ENCODE measurements around the gene RELT. TPM values are rescaled to one million over a fixed set of nuclear protein-coding genes. Genes with fewer than 3 reads are reported as not detected.

The RELT gene
- total and polyA plus RNA-seq, 2 of the 13 experiments (the other 11 are each of a cell fraction or from before 2014, with no cell fraction given): 2.5 to 4.7 TPM

DNA sequence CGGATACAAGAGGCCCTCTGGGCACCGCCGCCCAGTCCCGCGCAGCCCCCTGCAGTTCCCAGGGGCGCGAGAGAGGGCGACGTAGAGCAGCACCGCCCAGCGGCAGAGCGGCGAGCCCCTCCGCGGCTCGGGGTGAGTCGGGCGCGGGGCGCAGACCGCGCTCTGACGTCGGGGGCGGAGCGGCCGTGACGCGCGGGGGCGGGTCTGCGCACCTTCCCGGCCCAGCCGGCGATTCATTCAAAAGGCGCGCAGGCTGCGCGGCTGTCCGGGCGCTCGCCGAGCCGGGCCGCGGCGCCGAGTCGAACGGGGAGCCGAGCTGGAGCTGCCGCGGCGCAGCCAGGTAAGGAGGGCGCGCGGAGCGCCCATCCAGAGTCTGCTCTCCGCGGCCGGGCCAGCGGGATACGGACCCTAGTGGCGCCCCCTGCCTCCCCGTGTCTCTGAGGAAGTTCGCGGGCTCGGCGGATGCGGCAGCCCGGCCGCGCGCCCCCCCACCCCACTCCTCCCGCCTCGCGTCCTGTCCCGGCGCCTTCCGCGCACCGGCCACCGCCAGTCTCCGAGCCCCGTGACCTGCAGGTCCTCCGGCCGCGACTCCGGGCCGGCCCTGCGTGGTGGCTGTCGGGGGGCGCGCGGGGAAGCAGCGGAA lies at the start of gene RELT (continued):
- TF ChIP-seq NR2C2 (CRISPR knock-in tag; IDR thresholded peaks at IDR 0.05; ENCODE audit: borderline replicate concordance): 0 out of 2 replicates have a peak, but pooled peaks have one; percentile 1
- TF ChIP-seq CCDC6 (CRISPR knock-in tag; IDR thresholded peaks at IDR 0.05): 0 out of 2 replicates have a peak, but pooled peaks have one; percentile 53
- TF ChIP-seq ZNF792 (CRISPR knock-in tag; IDR thresholded peaks at IDR 0.05): 0 out of 2 replicates have a peak, but pooled peaks have one; percentile 13
- peak; percentile 77 for TF ChIP-seq RBFOX2 (IDR thresholded peaks at IDR 0.05; ENCODE audit: low read depth, low read length)
- peak; percentile 42 for TF ChIP-seq PHF5A (CRISPR knock-in tag; IDR thresholded peaks at IDR 0.05; ENCODE audit: low read depth, unreplicated experiment)
- TF ChIP-seq RARG (CRISPR knock-in tag; IDR thresholded peaks at IDR 0.05; ENCODE audit: low read depth): no peak
- TF ChIP-seq, protein P1, sequence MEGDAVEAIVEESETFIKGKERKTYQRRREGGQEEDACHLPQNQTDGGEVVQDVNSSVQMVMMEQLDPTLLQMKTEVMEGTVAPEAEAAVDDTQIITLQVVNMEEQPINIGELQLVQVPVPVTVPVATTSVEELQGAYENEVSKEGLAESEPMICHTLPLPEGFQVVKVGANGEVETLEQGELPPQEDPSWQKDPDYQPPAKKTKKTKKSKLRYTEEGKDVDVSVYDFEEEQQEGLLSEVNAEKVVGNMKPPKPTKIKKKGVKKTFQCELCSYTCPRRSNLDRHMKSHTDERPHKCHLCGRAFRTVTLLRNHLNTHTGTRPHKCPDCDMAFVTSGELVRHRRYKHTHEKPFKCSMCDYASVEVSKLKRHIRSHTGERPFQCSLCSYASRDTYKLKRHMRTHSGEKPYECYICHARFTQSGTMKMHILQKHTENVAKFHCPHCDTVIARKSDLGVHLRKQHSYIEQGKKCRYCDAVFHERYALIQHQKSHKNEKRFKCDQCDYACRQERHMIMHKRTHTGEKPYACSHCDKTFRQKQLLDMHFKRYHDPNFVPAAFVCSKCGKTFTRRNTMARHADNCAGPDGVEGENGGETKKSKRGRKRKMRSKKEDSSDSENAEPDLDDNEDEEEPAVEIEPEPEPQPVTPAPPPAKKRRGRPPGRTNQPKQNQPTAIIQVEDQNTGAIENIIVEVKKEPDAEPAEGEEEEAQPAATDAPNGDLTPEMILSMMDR (CRISPR knock-in tag; IDR thresholded peaks at IDR 0.05): peak; percentile 85
- no peak for TF ChIP-seq POGZ (CRISPR knock-in tag; IDR thresholded peaks at IDR 0.05)
- TF ChIP-seq RFXANK (CRISPR knock-in tag; IDR thresholded peaks at IDR 0.05): 0 out of 2 replicates have a peak, but pooled peaks have one; percentile 43
- peak; percentile 62; the same call in 1 of the 2 replicates for TF ChIP-seq ZNF564 (CRISPR knock-in tag; IDR thresholded peaks at IDR 0.05)
- TF ChIP-seq, protein P2, sequence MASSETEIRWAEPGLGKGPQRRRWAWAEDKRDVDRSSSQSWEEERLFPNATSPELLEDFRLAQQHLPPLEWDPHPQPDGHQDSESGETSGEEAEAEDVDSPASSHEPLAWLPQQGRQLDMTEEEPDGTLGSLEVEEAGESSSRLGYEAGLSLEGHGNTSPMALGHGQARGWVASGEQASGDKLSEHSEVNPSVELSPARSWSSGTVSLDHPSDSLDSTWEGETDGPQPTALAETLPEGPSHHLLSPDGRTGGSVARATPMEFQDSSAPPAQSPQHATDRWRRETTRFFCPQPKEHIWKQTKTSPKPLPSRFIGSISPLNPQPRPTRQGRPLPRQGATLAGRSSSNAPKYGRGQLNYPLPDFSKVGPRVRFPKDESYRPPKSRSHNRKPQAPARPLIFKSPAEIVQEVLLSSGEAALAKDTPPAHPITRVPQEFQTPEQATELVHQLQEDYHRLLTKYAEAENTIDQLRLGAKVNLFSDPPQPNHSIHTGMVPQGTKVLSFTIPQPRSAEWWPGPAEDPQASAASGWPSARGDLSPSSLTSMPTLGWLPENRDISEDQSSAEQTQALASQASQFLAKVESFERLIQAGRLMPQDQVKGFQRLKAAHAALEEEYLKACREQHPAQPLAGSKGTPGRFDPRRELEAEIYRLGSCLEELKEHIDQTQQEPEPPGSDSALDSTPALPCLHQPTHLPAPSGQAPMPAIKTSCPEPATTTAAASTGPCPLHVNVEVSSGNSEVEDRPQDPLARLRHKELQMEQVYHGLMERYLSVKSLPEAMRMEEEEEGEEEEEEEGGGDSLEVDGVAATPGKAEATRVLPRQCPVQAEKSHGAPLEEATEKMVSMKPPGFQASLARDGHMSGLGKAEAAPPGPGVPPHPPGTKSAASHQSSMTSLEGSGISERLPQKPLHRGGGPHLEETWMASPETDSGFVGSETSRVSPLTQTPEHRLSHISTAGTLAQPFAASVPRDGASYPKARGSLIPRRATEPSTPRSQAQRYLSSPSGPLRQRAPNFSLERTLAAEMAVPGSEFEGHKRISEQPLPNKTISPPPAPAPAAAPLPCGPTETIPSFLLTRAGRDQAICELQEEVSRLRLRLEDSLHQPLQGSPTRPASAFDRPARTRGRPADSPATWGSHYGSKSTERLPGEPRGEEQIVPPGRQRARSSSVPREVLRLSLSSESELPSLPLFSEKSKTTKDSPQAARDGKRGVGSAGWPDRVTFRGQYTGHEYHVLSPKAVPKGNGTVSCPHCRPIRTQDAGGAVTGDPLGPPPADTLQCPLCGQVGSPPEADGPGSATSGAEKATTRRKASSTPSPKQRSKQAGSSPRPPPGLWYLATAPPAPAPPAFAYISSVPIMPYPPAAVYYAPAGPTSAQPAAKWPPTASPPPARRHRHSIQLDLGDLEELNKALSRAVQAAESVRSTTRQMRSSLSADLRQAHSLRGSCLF (CRISPR knock-in tag; IDR thresholded peaks at IDR 0.05; ENCODE audit: borderline replicate concordance): no peak
- TF ChIP-seq ZMYM4 (CRISPR knock-in tag; IDR thresholded peaks at IDR 0.05): peak; percentile 74
- TF ChIP-seq RFX1 (IDR thresholded peaks at IDR 0.05): no peak
- peak; percentile 60 for TF ChIP-seq ARNT2 (CRISPR knock-in tag; IDR thresholded peaks at IDR 0.05; ENCODE audit: low read depth)
- TF ChIP-seq IKZF4 (CRISPR knock-in tag; IDR thresholded peaks at IDR 0.05; ENCODE audit: borderline replicate concordance, low read depth, not compliant biosample characterization): no peak
- TF ChIP-seq PHF21A (CRISPR knock-in tag; IDR thresholded peaks at IDR 0.05): peak; percentile 69
- no peak for TF ChIP-seq ZNF207 (IDR thresholded peaks at IDR 0.05; ENCODE audit: borderline replicate concordance)
- TF ChIP-seq SP1 (IDR thresholded peaks at IDR 0.05): no peak
- TF ChIP-seq SP1 (CRISPR knock-in tag; IDR thresholded peaks at IDR 0.05): peak; percentile 82
- 0 out of 2 replicates have a peak, but pooled peaks have one; percentile 17 for TF ChIP-seq SRY (CRISPR knock-in tag; IDR thresholded peaks at IDR 0.05)
- peak; percentile 86; the same call in 1 of the 2 replicates for TF ChIP-seq ZNF446 (CRISPR knock-in tag; IDR thresholded peaks at IDR 0.05)
